Neural cell (in vitro differentiated cells): ENCODE data around the gene GAMT. TPM values are rescaled to one million over a fixed set of nuclear protein-coding genes. Genes with fewer than 3 reads are reported as not detected.

Source experiments
- H2AFZ ChIP-seq: fragments of 200-600, 300-800 bp; sonication (generic), shearing (Covaris generic); 2 replicates; pipeline ENCODE4 v1.6.0; 2014; ENCODE audit warnings: low read depth, mild to moderate bottlenecking, antibody characterized with exemption, low read length, moderate library complexity
- H3F3A ChIP-seq: fragments of 200-600 bp; shearing (Covaris generic); 2 replicates; pipeline ENCODE4 v1.6.1; 2016; ENCODE audit warnings: mild to moderate bottlenecking, moderate library complexity, mixed read lengths, antibody characterized with exemption, low read length; ENCODE audit not compliant: insufficient read depth, poor library complexity, severe bottlenecking
- H3K27ac ChIP-seq: fragments of 200-600, 300-800 bp; sonication (generic), shearing (Covaris generic); 2 replicates; pipeline ENCODE4 v1.5.1; 2014; ENCODE audit warnings: mild to moderate bottlenecking, low read length, moderate library complexity
- H3K27me3 ChIP-seq: fragments of 300-800, 200-600 bp; sonication (generic), shearing (Covaris generic); 2 replicates; pipeline ENCODE4 v1.6.0; 2014; ENCODE audit warnings: mild to moderate bottlenecking, low read depth, low read length, moderate library complexity; ENCODE audit not compliant: insufficient read depth
- H3K36me3 ChIP-seq: fragments of 300-800, 200-600 bp; sonication (generic), shearing (Covaris generic); 2 replicates; pipeline ENCODE4 v1.5.1; 2014; ENCODE audit warnings: mild to moderate bottlenecking, antibody characterized with exemption, low read length, moderate library complexity; ENCODE audit not compliant: insufficient read depth
- H3K4me2 ChIP-seq: fragments of 300-800, 200-600 bp; sonication (generic), shearing (Covaris generic); 2 replicates; pipeline ENCODE4 v1.6.0; 2014; ENCODE audit warnings: mild to moderate bottlenecking, low read length
- H3K4me3 ChIP-seq: fragments of 300-800, 200-600 bp; sonication (generic), shearing (Covaris generic); 2 replicates; pipeline ENCODE4 v1.5.1; 2014; ENCODE audit warnings: mild to moderate bottlenecking, low read length, moderate library complexity
- H3K79me2 ChIP-seq: fragments of 200-600 bp; shearing (Covaris generic); replicated peaks from 2 replicates; pipeline ENCODE4 v1.6.0; 2014; ENCODE audit warnings: mild to moderate bottlenecking, low read length, moderate library complexity; ENCODE audit not compliant: insufficient read depth
- H3K9ac ChIP-seq: fragments of 300-800, 200-600 bp; sonication (generic), shearing (Covaris generic); 2 replicates; pipeline ENCODE4 v1.6.1; 2016; ENCODE audit warnings: mild to moderate bottlenecking, low read length, mixed read lengths
- H3K9me2 ChIP-seq: fragments of 200-600 bp; shearing (Covaris generic); 2 replicates; pipeline ENCODE4 v1.6.1; 2016; ENCODE audit warnings: mild to moderate bottlenecking, low read length, mixed read lengths; ENCODE audit not compliant: insufficient read depth
- H3K9me3 ChIP-seq: fragments of 200-600, 300-800 bp; sonication (generic), shearing (Covaris generic); 2 replicates; pipeline ENCODE4 v1.6.1; 2016; ENCODE audit warnings: mild to moderate bottlenecking, mixed run types, low read length, moderate library complexity, mixed read lengths
- H4K20me1 ChIP-seq: fragments of 200-600 bp; shearing (Covaris generic); 2 replicates; pipeline ENCODE4 v1.6.1; 2016; ENCODE audit warnings: mild to moderate bottlenecking, mixed run types; ENCODE audit not compliant: insufficient read depth
- EP300 ChIP-seq: fragments of 450-650 bp; conservative IDR thresholded peaks from 2 replicates; pipeline ENCODE4 v1.6.1; 2014; ENCODE audit warnings: antibody characterized with exemption, mild to moderate bottlenecking, moderate library complexity; ENCODE audit not compliant: poor library complexity, severe bottlenecking
- EZH2 ChIP-seq: fragments of 200-600, 300-800 bp; shearing (Covaris generic), sonication (generic); IDR thresholded peaks from 2 replicates; pipeline ENCODE4 v1.6.1; 2014; ENCODE audit warnings: antibody characterized with exemption, low read length, borderline replicate concordance, mild to moderate bottlenecking; ENCODE audit not compliant: insufficient read depth, poor library complexity, severe bottlenecking
- MXI1 ChIP-seq: fragments of 450-650 bp; conservative IDR thresholded peaks from 2 replicates; pipeline ENCODE4 v1.6.1; 2014; ENCODE audit warnings: antibody characterized with exemption, mild to moderate bottlenecking; ENCODE audit not compliant: poor library complexity, severe bottlenecking
- POLR2AphosphoS5 ChIP-seq: IDR thresholded peaks from 2 replicates; pipeline ENCODE4 v1.6.1; 2012
- RAD21 ChIP-seq: fragments of 450-650 bp; conservative IDR thresholded peaks from 2 replicates; pipeline ENCODE4 v1.6.1; 2014; ENCODE audit warnings: antibody characterized with exemption, mild to moderate bottlenecking, moderate library complexity
- SMC3 ChIP-seq: fragments of 450-650 bp; conservative IDR thresholded peaks from 2 replicates; pipeline ENCODE4 v1.6.1; 2014; ENCODE audit warnings: antibody characterized with exemption, mild to moderate bottlenecking, moderate library complexity; ENCODE audit not compliant: poor library complexity
- TAF1 ChIP-seq: IDR thresholded peaks from 2 replicates; pipeline ENCODE4 v1.6.1; 2012; ENCODE audit warnings: low read depth
- polyA plus RNA-seq: library from polyadenylated mRNA; depleted of rRNA; stranded (reverse); fragments of >200 nt; gene quantifications from 2 replicates; pipeline ENCODE4 v1.2.3, GENCODE V29; 2014
- TF ChIP-seq, protein P1 (sequence below): fragments of 450-650 bp; IDR thresholded peaks from 2 replicates; pipeline ENCODE4 v1.5.1; 2014; ENCODE audit warnings: antibody characterized with exemption, mild to moderate bottlenecking, moderate library complexity; ENCODE audit not compliant: poor library complexity, severe bottlenecking
- TF ChIP-seq, protein P2 (sequence below): IDR thresholded peaks from 2 replicates; pipeline ENCODE4 v1.6.1; 2012; ENCODE audit warnings: borderline replicate concordance

Gene GAMT
- polyA plus RNA-seq, 1 donor from 2014 or later = 32.5 TPM

DNA sequence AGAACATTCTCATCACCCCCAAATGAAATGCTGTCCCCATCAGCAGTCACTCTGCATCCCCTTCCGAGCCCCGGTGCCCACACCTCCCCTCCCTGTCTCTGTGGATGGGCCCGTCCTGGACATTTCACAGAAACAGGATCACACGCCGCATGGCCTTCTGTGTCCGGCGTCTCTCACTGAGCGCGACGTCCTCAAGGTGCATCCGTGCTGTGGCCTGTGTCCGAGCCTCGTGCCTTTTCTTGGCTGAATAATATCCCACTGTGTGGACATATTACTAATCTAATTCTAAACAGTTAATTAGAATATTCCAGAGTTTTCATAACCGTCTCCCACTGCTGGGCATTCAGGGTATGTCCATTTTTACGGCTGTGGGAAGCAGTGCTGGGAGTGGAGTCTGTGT is 8.9 kb downstream of the GAMT start:
- Histone ChIP-seq H3K9me3 (no peaks in the 10 kb centered on the region), H3K36me3 (no peaks in the 10 kb centered on the region), H3K4me2 (no peak overlapping the region), H3K4me3 (no peak overlapping the region), H3F3A (no peaks in the 10 kb centered on the region), H2AFZ (no peak overlapping the region), H3K27me3 (no peaks in the 10 kb centered on the region), H4K20me1 (no peaks in the 10 kb centered on the region), H3K27ac (no peak overlapping the region), H3K79me2 (no peaks in the 10 kb centered on the region), H3K9ac (no peak overlapping the region), H3K9me2 (no peaks in the 10 kb centered on the region)
- TF ChIP-seq, protein P1, sequence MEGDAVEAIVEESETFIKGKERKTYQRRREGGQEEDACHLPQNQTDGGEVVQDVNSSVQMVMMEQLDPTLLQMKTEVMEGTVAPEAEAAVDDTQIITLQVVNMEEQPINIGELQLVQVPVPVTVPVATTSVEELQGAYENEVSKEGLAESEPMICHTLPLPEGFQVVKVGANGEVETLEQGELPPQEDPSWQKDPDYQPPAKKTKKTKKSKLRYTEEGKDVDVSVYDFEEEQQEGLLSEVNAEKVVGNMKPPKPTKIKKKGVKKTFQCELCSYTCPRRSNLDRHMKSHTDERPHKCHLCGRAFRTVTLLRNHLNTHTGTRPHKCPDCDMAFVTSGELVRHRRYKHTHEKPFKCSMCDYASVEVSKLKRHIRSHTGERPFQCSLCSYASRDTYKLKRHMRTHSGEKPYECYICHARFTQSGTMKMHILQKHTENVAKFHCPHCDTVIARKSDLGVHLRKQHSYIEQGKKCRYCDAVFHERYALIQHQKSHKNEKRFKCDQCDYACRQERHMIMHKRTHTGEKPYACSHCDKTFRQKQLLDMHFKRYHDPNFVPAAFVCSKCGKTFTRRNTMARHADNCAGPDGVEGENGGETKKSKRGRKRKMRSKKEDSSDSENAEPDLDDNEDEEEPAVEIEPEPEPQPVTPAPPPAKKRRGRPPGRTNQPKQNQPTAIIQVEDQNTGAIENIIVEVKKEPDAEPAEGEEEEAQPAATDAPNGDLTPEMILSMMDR = no peak
- TF ChIP-seq POLR2AphosphoS5 (no peak), RAD21 (no peak), MXI1 (no peak), TAF1 (no peak), EZH2 (no peak)
- TF ChIP-seq, protein P2, sequence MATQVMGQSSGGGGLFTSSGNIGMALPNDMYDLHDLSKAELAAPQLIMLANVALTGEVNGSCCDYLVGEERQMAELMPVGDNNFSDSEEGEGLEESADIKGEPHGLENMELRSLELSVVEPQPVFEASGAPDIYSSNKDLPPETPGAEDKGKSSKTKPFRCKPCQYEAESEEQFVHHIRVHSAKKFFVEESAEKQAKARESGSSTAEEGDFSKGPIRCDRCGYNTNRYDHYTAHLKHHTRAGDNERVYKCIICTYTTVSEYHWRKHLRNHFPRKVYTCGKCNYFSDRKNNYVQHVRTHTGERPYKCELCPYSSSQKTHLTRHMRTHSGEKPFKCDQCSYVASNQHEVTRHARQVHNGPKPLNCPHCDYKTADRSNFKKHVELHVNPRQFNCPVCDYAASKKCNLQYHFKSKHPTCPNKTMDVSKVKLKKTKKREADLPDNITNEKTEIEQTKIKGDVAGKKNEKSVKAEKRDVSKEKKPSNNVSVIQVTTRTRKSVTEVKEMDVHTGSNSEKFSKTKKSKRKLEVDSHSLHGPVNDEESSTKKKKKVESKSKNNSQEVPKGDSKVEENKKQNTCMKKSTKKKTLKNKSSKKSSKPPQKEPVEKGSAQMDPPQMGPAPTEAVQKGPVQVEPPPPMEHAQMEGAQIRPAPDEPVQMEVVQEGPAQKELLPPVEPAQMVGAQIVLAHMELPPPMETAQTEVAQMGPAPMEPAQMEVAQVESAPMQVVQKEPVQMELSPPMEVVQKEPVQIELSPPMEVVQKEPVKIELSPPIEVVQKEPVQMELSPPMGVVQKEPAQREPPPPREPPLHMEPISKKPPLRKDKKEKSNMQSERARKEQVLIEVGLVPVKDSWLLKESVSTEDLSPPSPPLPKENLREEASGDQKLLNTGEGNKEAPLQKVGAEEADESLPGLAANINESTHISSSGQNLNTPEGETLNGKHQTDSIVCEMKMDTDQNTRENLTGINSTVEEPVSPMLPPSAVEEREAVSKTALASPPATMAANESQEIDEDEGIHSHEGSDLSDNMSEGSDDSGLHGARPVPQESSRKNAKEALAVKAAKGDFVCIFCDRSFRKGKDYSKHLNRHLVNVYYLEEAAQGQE = no peak

DNA sequence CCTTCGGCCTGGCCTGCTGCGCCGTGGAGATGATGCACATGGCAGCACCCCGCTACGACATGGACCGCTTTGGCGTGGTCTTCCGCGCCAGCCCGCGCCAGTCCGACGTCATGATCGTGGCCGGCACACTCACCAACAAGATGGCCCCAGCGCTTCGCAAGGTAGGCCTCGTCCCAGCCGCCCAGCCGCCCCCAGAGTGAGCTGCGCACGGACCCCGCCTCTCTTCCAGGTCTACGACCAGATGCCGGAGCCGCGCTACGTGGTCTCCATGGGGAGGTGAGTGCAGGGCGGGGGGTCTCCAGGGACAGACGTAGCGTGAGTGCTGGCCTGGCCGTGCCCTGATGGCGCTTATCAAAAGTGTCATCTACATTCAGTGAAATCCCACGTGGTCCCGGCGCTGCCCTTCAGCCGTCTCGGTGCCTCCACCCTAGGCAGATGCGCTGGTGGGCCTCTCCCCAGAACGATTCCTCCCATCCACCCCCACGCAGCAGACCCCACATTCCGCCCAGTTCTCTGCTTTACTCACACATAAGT is 10.4 kb downstream of the GAMT start:
- Histone ChIP-seq H3K9ac (no peak overlapping the region), H3K9me2 (no peaks in the 10 kb centered on the region), H3K9me3 (no peaks in the 10 kb centered on the region), H2AFZ (no peak overlapping the region), H3K4me2 (no peak overlapping the region), H4K20me1 (no peaks in the 10 kb centered on the region), H3K79me2 (no peaks in the 10 kb centered on the region), H3K27me3 (no peaks in the 10 kb centered on the region), H3K4me3 (no peak overlapping the region), H3K27ac (no peak overlapping the region), H3K36me3 (no peaks in the 10 kb centered on the region), H3F3A (no peaks in the 10 kb centered on the region)
- no peak for TF ChIP-seq EP300
- TF ChIP-seq, protein P1 = no peak
- no peak for TF ChIP-seq RAD21
- TF ChIP-seq, protein P2 = no peak
- TF ChIP-seq EZH2 = no peak
- TF ChIP-seq POLR2AphosphoS5 = no peak
- TF ChIP-seq MXI1 = no peak
- no peak for TF ChIP-seq SMC3
